ENCODE measurements around the gene S100B. TPM values are rescaled to one million over a fixed set of nuclear protein-coding genes. Genes with fewer than 3 reads are reported as not detected.

S100B gene
- total RNA-seq, 1 donor from 2014 or later: 2.8 TPM

- no peak for TF ChIP-seq CTCF (IDR thresholded peaks at IDR 0.05; ENCODE audit: borderline replicate concordance)
- H3K4me3 ChIP-seq: no peak overlapping the region
- peaks cover 11% of the 10 kb centered on the region for H3K4me1 ChIP-seq
- DNase-seq: no peak
- intact Hi-C loops (cut with micrococcal nuclease): no loop called here
- no peaks in the 10 kb centered on the region for H3K36me3 ChIP-seq
- peak overlapping the region; percentile 55 for H3K27ac ChIP-seq (replicated peaks)
- no peaks in the 10 kb centered on the region for H3K27me3 ChIP-seq (ENCODE audit: low read depth)
- peaks cover 10% of the 10 kb centered on the region for H3K9me3 ChIP-seq (replicated peaks)
These were observed 16.0 kb upstream of the S100B start for GRCh38 chr21:46620846-46621245.

- H3K9me3 ChIP-seq (replicated peaks): no peaks in the 10 kb centered on the region
- H3K27me3 ChIP-seq (ENCODE audit: low read depth): no peaks in the 10 kb centered on the region
- TF ChIP-seq CTCF (IDR thresholded peaks at IDR 0.05; ENCODE audit: borderline replicate concordance): no peak
- H3K36me3 ChIP-seq: no peaks in the 10 kb centered on the region
- intact Hi-C loops (cut with micrococcal nuclease): no loop called here
- H3K27ac ChIP-seq (replicated peaks): no peak overlapping the region
- no peak for DNase-seq
- H3K4me3 ChIP-seq: no peak overlapping the region
- peaks cover 11% of the 10 kb centered on the region for H3K4me1 ChIP-seq
These were observed 15.0 kb upstream of the S100B start for GRCh38 chr21:46619846-46620245.

- Histone ChIP-seq H3K27ac (replicated peaks) (no peak overlapping the region), H3K4me1 (peaks cover 11% of the 10 kb centered on the region), H3K4me3 (no peak overlapping the region), H3K36me3 (no peaks in the 10 kb centered on the region), H3K9me3 (replicated peaks) (no peaks in the 10 kb centered on the region), H3K27me3 (ENCODE audit: low read depth) (no peaks in the 10 kb centered on the region)
- intact Hi-C loops (cut with micrococcal nuclease): no loop called here
- no peak for TF ChIP-seq CTCF (IDR thresholded peaks at IDR 0.05; ENCODE audit: borderline replicate concordance)
- no peak for DNase-seq
These were observed 14.0 kb upstream of the S100B start for GRCh38 chr21:46618738-46619379.

GRCh38 chr21:46617267-46618051, 12.6 kb upstream of the S100B start:
- peaks cover 11% of the 10 kb centered on the region for H3K4me1 ChIP-seq
- H3K4me3 ChIP-seq: no peak overlapping the region
- H3K9me3 ChIP-seq (replicated peaks): no peaks in the 10 kb centered on the region
- H3K36me3 ChIP-seq: no peaks in the 10 kb centered on the region
- no peak overlapping the region for H3K27ac ChIP-seq (replicated peaks)
- intact Hi-C loops (cut with micrococcal nuclease): no loop called here
- no peaks in the 10 kb centered on the region for H3K27me3 ChIP-seq (ENCODE audit: low read depth)
- DNase-seq: no peak
- no peak for TF ChIP-seq CTCF (IDR thresholded peaks at IDR 0.05; ENCODE audit: borderline replicate concordance)

GRCh38 chr21:46616656-46617055, 11.8 kb upstream of the S100B start:
- intact Hi-C loops (cut with micrococcal nuclease): no loop called here
- peaks cover 11% of the 10 kb centered on the region for H3K4me1 ChIP-seq
- no peak for DNase-seq
- no peaks in the 10 kb centered on the region for H3K36me3 ChIP-seq
- no peak for TF ChIP-seq CTCF (IDR thresholded peaks at IDR 0.05; ENCODE audit: borderline replicate concordance)
- no peaks in the 10 kb centered on the region for H3K27me3 ChIP-seq (ENCODE audit: low read depth)
- H3K4me3 ChIP-seq: no peak overlapping the region
- no peak overlapping the region for H3K27ac ChIP-seq (replicated peaks)
- no peaks in the 10 kb centered on the region for H3K9me3 ChIP-seq (replicated peaks)

All from left ventricle myocardium inferior (tissue), 1 donor.